Stimulated activated CD8-positive, alpha-beta memory T cell treated with anti-CD3 and anti-CD28 coated beads, Interleukin-12 subunit alpha, Interleukin-12 subunit beta, amount 100 ng/mL, for 4 hours (primary cell): Measurements from ENCODE around the gene ALPI.
"Not testable (repeated sequence)": the region's sequence is repeated elsewhere in the genome, so short reads cannot be mapped to it uniquely, and the experiment has no call there.

Experiments
- DNase-seq: peaks from one replicate; pipeline ENCODE4 v3.0.0-alpha.2; 2020; ENCODE audit warnings: low read depth

Gene ALPI

DNA sequence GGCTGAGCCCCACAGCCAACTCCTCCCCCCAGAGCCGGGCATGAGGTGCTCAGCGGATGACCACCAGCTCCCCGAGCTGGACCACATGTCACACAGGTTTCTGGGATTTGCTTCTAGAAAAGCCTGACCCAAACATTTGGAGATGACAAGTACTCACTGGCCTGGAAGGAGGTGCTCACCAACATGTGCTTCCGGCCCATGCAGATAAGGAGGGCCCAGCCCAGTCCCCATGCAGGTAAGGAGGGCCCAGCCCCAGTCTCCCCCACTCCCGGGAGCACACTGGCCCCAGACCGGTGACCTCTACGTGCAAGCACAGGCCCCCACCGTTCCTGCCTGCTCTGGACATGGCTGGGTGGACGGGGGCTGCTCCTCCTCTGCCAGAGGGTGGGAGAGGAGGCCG is 14.0 kb upstream of the ALPI start:
- not testable (repeated sequence) for DNase-seq

- not testable (repeated sequence) for DNase-seq
Observed at GRCh38 chr2:232442431-232442830, 13.5 kb upstream of the ALPI start.

GRCh38 chr2:232443047-232443446 is 12.9 kb upstream of the ALPI start:
- not testable (repeated sequence) for DNase-seq

GRCh38 chr2:232443669-232444408 is 12.1 kb upstream of the ALPI start:
- DNase-seq: not testable (repeated sequence)

GRCh38 chr2:232444409-232445148 is 11.4 kb upstream of the ALPI start:
- DNase-seq: peak; percentile 21

- DNase-seq: not testable (repeated sequence)
Observed at GRCh38 chr2:232445149-232445885, 10.6 kb upstream of the ALPI start.

GRCh38 chr2:232446266-232446777 is 9.6 kb upstream of the ALPI start:
- DNase-seq: not testable (repeated sequence)

DNA sequence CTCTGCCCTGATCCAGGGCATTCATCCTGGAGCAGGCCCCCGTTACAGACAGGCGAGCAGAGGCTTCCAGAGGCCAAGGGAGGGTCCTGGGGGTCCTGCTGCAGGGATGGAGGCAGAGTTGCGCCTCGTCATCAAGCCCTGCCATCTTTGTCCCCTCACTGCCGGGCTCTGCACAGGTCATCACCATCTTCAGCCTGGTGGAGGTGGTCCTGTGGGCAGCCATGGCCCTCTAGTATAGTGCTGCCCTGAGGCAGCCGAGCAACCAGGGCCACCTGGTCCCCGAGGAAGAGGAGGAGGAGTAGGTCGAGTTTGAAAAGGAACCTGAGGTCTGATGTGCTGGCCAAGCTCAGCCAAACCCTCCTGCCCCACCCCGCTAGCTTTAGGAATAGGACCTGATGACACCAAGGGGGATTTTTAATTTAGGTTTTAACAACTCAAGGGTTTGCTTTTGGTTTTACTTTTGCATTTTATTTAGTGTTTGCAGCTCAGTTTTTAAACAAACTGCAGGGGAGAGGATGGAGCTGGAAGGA is 8.8 kb upstream of the ALPI start:
- DNase-seq: no peak

GRCh38 chr2:232447638-232448303 is 8.2 kb upstream of the ALPI start:
- DNase-seq: no peak

GRCh38 chr2:232448304-232448690 is 7.7 kb upstream of the ALPI start:
- no peak for DNase-seq

DNA sequence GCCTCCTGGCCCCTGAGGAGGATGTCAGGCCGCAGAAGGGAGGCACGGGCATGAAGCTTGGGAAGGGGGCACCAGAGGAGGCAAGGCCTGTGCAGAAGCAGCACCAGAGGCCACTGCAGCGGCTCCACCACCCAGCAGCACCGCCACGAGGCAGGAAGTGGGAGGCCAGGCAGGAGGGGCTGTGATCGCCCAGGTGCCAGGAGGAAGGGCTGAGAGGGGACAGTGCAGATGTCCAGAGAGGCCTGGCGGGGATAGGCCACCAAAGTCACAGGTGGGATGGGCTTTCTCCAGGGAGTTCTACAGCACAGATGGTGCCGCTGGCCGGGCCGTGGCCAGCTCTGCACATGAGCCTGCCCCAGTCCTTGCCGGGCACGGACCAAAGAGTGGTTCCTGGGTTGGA is 6.0 kb upstream of the ALPI start:
- no peak for DNase-seq

DNA sequence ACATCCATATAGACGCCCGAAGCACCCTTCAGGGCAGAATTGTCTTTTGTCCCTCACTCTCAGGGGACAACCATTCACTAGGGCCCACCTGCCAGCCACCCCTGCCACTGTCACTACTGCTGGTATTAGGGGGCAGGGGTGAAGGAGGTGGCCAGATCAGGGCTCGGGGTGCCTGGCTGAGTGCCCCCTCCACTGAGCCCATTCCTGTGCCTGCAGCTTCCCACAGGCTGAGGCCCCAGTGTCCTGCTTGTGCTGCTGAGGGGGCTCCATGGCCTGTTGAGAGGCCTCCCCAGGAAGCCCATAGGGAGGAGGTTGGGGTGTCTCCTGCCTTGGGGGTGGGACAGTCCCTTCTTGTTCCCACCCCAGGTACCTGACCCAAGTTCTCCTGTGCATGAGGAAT is 4.3 kb upstream of the ALPI start:
- DNase-seq: not testable (repeated sequence)

- DNase-seq: no peak
Observed at GRCh38 chr2:232454630-232455029, 1.3 kb upstream of the ALPI start.

DNA sequence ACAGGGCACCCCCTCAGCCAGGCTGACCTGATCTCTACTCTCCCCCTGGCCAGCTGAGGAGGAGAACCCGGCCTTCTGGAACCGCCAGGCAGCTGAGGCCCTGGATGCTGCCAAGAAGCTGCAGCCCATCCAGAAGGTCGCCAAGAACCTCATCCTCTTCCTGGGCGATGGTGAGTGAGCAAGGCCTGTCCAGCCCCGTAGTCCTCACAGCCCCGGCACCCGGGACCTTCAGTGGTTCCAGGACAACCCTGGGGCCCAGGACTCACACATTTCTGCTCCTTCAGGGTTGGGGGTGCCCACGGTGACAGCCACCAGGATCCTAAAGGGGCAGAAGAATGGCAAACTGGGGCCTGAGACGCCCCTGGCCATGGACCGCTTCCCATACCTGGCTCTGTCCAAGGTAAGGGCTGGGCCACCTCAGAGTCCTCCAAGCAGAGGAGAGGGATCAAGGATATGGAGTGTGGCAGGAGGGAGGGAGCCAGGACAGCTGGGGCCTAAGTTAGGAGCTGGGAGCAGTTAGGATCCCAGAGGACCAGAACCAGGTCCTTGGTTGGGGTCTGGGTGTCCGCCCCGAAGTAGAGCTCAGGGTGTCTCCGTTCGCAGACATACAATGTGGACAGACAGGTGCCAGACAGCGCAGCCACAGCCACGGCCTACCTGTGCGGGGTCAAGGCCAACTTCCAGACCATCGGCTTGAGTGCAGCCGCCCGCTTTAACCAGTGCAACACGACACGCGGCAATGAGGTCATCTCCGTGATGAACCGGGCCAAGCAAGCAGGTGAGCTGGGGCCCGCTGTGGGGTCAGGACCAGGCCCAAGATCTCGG is 555 bp downstream of the ALPI start:
- DNase-seq: no peak

GRCh38 chr2:232457121-232458011 is 1.4 kb downstream of the ALPI start:
- DNase-seq: no peak

DNA sequence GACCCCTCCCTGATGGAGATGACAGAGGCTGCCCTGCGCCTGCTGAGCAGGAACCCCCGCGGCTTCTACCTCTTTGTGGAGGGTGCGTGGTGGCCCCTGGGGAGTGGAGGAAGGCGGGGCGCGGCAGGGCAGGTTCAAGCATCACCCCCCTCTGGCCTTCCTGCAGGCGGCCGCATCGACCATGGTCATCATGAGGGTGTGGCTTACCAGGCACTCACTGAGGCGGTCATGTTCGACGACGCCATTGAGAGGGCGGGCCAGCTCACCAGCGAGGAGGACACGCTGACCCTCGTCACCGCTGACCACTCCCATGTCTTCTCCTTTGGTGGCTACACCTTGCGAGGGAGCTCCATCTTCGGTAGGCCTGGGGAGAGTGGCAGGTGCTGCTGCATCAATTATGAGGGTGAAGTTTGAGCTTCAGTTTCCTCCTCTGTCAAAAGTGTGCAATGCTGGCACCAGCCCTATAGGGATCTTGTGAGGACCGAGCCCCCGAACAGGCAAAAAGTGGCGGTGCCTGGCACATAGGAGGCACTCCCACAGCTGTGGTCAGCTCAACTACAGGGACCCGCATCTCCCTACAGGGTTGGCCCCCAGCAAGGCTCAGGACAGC is 2.2 kb downstream of the ALPI start:
- no peak for DNase-seq

DNA sequence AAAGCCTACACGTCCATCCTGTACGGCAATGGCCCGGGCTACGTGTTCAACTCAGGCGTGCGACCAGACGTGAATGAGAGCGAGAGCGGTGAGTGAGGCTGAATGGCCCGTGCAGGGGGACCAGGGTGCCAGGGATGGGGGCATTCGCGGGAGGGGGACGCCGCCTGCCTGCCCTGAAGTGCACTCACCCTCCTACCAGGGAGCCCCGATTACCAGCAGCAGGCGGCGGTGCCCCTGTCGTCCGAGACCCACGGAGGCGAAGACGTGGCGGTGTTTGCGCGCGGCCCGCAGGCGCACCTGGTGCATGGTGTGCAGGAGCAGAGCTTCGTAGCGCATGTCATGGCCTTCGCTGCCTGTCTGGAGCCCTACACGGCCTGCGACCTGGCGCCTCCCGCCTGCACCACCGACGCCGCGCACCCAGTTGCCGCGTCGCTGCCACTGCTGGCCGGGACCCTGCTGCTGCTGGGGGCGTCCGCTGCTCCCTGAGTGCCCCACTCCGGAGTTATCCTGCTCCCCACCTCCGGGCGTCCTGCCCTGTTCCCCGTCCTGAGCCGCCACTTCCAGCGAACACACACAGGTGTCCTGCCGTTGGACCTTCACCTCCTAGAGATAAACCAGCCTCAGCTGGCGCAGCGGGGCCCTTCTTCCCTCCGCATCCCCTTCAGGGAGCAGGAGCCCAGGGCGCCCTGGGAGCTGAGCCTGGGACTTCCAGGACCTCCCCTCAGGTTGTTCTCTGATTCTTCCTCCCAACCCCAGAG is 2.9 kb downstream of the ALPI start:
- no peak for DNase-seq

DNA sequence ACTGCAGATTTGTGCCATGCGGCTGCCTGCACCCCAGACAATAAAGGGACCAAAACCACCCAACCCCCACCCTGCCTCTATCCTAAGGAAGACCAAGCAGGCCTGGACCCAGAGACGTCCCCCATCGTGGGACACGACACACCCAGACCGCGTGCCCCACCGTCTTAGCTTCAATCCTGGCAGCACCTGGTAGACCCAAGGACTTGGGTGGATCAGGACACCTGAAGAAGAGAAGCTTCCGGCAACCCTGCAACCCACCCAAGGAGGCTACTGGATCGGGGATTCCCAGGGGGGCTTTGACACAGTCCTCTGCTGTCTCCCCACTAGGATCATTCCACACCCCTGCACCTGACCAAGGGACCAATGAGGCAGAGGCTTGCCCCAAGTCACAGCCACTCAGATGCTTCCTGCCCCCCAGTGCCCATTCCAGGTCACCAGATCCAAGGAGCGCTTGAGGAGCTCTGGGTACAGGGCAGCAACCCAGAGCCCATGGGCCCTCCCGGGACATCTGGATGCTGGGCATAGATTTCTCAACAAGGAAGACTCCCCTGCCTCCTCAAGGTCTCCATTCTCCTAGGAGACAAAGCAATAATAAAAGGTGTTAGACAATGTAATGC is 3.6 kb downstream of the ALPI start:
- no peak for DNase-seq
